Eye (tissue), 1 donor: ENCODE results near the gene SPATA31E1.
"Not testable (repeated sequence)": the region's sequence is repeated elsewhere in the genome, so short reads cannot be mapped to it uniquely, and the experiment has no call there.

Experiments
- DNase-seq: peaks from one replicate; pipeline ENCODE4 v3.0.0-alpha.2; 2015

Gene SPATA31E1

DNA sequence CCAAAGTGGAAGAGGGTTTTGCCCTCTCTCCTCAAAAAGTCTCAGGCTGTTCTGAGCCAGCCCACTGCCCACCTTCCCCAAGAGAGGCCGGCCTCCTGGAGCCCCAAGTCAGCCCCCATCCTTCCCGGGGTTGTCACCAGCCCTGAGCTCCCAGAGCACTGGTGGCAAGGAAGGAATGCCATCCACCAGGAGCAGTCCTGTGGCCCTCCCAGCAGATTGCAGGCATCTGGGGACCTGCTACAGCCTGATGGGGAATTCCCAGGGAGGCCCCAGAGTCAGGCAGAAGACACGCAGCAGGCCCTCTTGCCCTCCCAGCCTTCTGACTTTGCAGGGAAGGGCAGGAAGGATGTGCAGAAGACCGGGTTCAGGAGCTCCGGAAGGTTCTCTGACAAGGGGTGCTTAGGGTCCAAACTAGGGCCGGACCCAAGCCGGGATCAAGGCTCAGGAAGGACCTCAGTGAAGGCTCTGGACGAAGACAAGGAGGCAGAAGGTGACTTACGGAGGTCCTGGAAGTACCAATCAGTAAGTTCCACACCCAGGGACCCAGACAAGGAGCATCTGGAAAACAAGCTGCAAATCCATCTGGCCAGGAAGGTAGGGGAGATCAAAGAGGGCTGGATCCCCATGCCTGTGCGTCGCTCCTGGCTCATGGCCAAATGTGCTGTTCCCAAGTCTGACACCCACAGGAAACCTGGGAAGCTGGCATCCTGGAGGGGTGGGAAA is 3.7 kb downstream of the SPATA31E1 start:
- DNase-seq: no peak

DNA sequence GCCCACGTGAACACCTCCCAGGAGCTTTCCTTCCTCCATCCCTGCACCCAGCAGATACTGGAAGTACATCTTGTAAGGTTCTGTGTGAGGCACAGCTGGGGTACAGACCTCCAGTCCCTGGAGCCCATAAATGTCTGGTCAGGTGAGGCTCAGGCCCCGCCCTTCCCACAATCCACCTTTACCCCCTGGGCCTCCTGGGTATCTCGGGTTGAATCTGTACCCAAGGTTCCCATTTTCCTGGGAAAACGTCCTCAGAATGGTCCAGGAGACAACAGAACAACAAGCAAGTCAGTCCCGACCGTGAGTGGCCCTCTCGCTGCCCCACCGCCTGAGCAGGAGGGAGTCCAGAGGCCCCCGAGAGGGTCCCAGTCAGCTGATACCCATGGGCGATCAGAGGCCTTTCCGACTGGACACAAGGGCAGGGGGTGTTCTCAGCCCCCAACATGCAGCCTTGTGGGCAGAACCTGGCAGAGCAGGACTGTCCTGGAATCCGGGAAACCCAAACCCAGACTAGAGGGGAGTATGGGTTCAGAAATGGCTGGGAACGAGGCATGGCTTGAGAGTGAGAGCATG is 4.3 kb downstream of the SPATA31E1 start:
- no peak for DNase-seq

DNA sequence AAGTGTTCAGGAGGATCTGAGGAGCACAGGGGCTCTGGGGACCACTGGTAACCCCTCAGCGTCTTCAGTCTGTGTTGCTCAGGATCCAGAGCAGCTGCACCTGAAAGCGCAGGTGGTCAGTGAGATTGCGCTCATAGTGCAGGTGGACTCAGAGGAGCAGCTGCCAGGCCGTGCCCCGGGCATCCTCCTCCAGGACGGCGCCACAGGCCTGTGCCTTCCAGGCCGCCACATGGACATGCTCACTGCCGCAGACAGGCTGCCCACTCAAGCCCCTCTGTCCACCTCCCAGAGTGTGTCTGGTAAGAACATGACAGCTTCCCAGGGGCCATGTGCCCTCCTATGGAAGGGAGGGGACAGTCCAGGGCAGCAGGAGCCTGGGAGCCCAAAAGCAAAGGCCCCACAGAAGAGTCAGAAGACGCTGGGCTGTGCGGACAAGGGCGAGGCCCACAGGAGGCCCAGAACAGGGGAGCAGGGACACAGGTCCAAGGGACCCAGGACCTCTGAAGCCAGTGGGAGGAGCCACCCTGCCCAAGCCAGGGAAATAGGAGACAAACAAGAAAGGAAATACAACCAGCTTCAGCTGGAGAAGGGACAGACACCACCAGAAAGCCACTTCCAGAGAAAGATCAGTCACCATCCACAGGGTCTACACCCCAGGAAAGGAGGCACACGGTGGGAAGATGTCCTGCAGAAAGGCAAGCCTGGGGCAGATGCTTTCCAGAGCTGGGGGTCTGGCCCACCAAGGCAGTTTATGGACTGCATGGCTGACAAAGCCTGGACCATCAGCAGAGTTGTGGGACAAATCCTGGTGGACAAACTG is 5.2 kb downstream of the SPATA31E1 start:
- DNase-seq: no peak

DNA sequence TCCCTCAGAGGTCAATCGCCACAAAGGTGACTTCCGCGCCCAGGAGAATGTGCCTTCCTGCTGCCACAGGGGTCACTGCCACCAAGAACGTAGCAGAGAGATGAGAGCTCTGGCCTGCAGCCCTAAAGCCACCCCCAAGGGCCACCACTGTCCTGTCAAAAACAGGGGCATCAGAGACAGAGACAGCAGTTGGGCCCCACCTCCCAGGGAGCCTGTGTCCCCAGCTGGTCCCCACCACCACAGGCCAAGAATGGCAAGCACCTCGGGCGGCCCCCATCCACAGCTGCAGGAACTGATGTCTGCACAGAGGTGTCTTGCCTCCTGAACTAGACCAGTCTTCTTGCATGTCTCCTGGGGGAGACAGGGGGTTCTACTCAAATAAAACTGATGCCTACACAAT is 5.8 kb downstream of the SPATA31E1 start:
- DNase-seq: no peak

DNA sequence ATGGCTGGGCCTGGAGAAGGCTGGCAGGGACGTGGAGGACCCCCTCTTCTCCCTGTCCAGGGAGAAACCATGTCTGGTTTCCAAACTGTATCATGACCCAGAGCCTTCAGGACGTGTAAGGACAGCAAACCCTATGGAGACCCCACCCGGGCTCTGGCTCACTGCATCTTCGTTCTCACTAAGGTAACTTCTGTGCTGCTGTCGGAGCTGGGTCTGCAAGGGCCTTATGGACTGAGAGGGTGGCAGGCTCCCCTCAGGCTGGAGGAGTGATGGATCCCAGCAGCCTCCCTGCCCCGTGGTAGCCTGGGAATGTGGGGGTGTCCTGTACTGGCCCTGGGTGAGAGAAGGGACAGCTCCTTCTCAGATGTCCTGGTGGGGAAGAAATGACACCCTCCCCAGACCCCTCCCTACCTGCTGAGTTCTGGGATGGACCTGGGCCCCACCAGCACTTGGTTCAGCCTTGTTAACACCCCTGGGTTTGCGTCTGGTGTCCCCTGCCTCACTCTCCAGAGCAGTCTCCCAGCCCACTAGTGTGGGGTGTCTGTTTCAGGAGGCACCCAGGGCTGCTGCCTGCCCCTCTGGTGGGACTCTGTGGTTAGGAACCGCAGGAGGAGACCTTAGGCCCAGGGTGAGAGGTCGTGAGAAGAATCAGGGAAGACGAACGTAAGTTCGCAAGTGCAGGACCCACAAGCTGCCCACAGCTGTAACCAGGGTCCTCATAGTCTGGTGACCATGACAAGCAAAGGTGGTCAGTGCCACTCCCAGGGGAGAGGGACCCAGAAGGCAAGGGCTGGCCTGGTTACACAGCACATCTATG is 6.6 kb downstream of the SPATA31E1 start:
- DNase-seq: no peak

DNA sequence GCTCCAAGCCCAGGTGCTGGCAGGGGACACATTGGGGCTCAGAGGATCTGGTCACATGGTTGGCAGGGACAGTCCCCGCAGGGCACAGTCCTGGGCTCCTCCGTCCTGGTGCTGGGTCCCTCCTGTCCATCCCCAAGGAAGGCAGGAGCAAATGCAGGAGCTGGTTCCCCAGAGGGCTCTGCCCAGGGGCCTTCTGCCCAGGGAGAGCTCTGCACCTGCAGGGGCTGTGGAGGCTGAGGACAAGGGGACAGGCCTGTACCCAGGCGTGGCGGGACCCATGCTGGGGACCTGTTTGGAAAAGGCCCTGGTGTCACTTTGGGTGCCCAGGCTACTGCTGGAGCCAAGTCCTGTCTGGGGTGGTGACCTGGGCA is 7.2 kb downstream of the SPATA31E1 start:
- DNase-seq: no peak

DNA sequence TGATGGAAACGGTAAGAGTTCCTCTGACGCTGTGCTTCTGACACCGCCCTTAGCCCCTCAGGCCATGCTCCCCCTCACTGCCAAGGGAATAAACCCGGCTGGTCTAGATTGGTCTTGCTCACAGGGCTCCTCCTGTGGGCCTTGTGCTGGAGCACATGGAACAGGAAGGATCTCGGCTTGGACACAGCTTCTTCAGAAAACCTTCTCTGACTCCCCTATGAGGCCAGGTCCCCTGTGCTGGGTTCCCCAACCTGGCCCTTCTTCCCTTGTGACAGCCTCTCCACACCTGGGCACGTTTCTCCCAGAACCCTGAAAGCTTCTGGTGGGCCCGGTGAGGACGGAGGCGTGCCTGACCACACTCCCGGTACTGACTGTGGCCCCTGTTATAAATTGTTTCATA is 8.2 kb downstream of the SPATA31E1 start:
- DNase-seq: no peak

DNA sequence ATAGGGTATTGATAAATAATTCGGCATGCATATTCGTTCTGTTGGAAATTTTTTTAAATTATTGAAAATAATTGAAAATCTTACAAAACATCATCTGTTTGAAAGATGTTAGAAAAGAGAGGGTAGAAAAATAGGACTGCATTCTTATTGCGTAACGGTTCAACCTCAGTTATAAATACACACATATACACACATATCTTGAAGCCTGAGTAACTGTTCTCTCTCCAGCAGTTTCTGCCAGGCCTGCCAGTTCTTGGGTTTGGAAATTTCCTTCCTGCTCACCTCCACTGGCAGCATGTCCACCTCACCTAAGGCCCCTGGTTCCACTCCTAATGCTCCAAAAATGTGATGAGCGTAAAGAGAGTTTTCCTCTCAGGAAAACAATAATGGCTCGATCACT is 9.1 kb downstream of the SPATA31E1 start:
- no peak for DNase-seq

DNA sequence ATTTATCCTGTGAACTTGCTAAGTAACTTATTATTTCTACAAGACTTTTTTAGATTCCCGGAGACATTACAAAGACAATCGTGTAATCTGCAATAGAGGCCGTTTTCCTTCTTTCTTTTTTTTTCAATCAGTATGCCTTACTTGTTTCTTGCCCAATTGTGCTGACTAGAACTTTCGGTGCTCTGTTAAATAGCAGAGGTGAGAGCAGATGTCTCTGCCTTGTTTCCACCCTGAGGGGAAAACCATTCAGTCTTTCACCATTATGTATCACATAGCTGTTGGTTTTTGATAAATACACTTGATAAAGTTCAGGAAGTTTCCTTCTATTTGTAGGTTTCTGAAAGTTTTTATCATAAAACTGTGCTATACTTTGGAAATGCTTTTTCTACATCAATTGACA is 10.3 kb downstream of the SPATA31E1 start:
- DNase-seq: no peak

DNA sequence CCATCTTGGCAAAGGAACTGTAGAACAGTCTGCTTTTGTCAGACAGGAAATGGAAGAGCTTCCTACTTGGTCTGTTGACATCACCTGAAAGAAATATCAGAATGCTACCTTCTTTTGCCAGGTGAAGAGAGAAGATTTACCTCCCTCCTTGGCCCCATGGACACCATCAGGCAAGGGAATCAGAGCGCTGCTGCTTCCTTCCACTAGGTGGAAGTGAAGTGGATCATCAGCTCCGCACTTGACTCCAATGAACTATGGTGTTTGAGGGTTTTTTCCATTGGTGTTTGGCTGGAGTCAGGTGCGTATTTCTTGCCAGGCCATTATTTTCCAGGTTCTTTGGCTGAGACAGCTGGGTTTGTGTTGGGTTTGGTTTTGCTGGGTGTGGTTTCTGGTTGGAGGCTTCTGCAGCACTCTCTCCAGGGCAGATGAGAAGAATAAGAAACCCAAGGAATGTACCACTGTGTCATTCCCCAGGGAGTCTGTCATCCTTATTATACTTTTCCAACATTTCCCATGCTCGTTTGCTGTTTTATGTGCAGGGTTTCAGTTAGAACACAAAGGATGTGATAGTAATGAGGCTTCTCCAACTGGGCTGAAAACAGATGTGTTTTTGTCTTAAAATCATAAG is 12.4 kb downstream of the SPATA31E1 start:
- DNase-seq: no peak

DNA sequence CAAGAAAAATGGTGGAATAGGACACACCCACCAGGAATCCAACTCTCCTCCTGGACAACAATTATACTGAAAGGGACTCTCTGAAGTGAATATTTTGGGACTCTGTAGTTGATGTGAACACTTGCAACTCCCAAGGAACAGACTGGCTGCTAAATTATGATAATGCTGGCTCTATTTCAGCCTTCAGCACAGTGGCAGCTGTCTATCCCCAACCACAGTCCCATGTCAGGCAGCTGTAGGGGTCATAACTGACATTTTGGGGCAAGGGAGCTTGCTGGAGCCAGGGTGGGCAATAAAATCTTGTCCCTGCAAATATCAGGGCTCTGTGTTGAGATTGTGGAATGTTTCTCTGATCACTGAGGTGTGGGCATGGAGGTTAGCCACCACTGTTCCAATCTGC is 14.2 kb downstream of the SPATA31E1 start:
- no peak for DNase-seq

DNA sequence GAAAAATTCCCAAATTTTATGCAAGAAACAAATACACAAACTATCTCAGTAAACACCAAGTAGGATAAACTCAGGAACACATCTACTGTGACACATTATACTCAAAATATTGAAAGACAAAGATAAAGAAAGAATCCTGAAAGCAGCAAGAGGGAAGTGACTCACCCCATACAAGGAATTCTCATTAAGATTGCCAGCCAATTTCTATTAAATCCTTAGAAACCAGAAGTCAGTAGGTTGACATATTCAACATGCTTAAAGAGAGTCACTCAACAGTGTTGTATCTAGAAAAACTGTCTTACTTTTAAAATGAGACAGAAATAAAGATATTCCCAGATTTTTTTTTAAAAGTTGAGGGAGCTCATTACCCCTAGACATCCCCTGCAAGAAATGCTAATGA is 15.5 kb downstream of the SPATA31E1 start:
- DNase-seq: no peak

DNA sequence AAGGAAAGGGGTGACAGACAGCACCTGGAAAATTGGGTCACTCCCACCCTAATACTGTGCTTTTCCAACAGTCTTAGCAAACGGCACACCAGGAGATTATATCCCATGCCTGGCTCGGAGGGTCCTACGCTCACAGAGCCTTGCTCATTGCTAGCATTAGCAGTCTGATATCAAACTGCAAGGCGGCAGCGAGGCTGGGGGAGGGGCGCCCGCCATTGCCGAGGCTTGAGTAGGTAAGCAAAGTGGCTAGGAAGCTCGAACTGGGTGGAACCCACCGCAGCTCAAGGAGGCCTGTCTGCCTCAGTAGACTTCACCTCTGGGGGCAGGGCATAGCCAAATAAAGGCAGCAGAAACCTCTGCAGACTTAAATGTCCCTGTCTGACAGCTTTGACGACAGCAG is 19.7 kb downstream of the SPATA31E1 start:
- not testable (repeated sequence) for DNase-seq

DNA sequence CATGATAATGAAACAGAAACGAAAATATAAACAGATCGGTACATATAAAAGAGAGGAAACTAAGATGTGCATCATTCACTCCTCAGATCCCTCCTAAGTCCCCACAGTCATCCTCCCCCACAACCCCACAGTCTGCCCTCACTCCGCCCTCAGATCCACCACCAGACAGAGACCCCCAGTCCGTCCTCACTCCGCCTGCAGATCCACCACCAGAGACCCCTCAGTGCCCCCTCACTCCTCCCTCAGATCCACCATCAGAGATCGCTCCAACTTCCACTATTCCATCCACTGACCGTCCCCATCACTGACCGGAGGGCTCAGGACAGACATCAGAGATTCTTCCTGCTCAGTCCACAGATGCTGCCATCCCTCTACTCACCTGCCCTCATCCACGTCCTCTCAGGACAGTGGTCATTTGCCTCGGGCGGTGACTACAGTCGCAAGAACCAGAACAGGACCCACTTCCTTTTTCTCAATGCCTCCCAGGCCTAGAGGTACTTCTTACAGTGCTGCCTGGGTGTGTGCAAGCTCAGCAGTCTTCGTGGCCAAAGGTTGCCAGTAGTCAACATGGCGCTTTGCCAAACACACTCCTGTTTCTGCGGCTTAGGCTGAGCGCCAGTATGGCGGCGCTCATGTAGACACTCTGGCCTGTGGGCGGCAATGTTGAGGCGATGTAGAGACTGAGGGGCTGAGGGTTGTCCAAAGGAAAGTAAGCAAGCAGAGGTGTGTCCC is 26.8 kb downstream of the SPATA31E1 start:
- DNase-seq: no peak

DNA sequence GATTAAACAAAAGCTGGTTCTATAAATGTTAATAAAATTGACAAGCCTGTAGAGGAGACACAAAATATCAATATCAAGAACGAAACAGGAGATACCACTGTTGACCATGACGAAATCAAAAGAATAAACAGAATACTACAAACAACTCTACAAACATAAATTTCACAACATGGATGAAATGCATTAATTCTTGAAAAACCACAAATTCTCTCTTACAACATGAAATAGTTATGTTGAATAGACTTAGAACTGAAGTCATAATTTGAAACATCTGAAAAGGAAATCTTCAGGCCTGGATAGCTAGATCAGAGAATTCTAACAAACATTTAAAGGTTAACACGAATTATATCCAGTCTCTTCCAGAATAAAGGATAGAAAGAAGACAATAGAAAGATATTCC is 28.1 kb downstream of the SPATA31E1 start:
- no peak for DNase-seq

DNA sequence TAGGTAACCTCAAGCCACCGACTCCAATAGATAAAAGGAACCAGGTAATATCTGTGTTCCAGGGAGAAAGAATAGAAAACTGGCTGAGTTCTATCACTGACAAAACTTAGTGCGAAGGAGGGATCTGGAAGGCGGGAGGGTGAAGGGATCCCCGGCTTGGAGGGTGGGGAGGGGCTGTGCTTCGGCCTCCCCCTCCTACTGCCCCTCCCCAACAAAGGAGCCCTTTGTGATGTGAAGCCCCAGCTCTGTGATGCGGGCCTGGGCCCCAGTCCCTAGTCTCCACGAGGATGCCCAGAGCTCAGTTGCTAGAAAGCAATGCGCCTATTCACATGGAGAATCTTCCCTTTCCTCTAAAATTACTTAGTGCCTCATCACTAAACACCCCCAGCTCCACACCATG is 35.0 kb downstream of the SPATA31E1 start, which contains the start of gene SPATA31C1:
SPATA31C1 (plus strand) TSS at position 301 of the 400 bp plus-strand sequence.
- not testable (repeated sequence) for DNase-seq

DNA sequence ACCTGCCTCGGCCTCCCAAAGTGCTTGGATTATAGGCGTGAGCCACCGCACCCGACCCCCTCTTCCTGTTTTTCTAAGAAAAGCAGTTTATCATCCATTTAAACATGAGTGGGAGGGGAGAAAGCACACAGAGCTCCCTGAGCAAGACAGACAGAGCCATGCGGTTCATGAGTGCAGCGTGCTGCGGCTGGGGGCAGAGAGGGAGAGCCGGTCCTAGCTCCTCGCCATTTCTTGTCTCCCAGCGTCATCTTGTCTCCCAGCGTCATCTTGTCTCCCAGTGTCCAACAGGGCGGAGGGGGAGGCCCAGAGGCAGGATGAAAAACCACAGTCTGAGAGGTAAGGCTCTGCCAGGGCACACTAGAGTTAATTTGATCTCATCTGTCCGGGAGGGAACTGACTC is 36.3 kb downstream of the SPATA31E1 start:
- DNase-seq: not testable (repeated sequence)

DNA sequence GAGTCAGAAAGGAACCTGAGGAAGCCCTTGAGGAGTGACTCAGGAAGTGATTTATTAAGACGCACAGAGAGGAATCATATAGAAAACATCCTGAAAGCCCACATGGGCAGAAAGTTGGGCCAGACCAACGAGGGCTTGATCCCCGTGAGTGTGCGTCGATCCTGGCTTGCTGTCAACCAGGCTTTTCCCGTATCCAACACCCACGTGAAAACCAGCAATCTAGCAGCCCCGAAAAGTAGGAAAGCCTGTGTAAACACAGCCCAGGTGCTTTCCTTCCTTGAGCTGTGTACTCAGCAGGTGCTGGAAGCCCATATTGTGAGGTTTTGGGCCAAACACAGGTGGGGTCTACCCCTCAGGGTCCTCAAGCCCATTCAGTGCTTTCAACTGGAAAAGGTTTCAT is 38.9 kb downstream of the SPATA31E1 start:
- DNase-seq: not testable (repeated sequence)

DNA sequence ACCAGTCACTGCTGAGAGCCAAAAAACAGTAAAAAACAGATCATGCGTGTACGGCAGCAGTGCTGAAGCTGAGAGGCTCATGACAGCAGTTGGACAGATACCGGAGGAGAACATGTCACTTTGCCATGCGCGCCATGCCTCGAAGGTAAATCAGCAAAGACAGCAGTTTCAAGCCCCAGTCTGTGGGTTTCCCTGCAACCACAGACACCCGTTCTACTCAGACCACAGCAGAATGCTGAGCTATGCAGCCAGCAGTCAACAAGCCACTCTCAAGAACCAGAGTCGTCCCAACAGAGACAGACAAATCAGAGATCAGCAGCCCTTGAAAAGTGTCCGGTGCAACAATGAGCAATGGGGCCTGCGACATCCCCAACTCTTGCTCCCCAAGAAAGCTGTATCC is 40.3 kb downstream of the SPATA31E1 start:
- not testable (repeated sequence) for DNase-seq

DNA sequence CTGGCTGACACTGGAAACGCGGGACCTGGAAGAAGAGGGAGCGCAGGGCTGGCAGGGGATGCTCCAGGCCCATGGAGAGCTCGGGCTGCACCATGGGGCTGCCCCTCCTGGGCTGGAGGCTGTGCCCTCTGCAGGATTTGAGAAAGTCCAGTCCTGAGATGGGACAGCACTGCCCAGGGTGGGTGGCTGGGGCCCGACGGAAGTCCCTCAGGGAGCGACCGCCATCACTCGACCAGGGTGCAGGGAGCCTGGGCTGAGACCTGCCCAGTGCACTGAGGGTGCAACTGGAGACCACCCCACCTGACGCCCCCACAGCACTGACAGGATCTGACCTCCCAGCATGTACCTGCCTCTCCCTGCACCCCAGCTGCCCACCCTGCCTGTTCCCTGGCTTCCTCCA is 42.2 kb downstream of the SPATA31E1 start:
- not testable (repeated sequence) for DNase-seq

DNA sequence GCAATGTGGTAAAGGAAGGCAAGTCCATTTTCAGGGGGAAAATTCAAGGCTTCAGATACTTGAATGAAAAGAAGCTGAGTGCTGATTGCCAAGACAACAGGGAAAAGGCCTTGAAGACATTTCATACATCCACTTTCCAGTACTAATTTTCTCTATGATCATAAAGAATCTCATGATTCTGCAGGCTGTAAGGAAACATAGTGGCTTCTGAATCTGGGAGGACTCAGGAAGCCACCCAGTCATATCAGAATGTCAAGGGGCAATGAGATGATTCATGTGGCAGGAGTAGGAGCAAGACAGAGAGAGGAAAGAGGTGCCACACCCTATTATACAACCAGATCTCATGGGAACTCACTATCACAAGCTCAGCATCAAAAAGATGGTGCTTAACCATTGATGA is 46.5 kb downstream of the SPATA31E1 start:
- DNase-seq: not testable (repeated sequence)

DNA sequence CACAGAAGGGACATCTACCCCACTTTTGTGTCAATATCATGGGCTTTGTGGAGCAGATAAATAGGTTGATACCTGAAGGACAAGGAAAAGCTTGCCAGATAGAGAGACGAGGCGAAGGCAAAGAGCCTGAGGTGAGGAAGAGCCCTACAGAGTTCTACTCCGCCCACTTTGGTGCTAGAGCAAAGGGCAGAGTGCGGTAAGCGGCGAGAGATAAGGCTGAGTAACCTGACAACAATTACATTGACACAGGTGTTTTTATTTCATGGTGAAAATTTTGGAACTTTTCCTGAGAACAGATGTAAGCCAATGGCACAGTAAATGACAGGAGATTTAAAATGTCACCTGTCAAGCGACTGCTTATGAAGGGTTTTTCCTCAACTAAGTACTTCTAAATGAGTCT is 51.8 kb downstream of the SPATA31E1 start:
- DNase-seq: not testable (repeated sequence)
